ENCODE results near the gene BMAL1. TPM values are rescaled to one million over a fixed set of nuclear protein-coding genes. Genes with fewer than 3 reads are reported as not detected.

The BMAL1 gene
- total RNA-seq, 1 donor from 2014 or later, result 14.8 TPM

DNA sequence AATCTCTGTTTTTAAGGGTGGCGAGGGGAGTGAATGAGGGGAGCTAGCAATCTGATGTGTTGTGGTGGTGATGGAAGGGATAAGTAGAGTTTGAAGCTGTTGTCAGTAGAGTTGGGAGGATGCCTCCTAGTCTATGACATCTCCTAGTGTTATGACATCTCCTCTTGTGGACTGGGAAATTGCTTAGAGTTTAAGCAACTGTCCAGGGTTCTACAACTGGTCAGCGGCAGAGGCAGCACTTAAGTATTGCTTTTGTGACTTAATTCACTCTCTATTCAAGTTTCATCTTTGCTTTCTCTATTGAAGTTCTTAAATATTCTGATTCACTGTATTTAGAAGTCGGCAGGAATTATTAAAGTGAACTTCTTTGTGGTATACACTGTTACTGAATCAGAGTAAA is 13.8 kb downstream of the BMAL1 start:
- peaks cover 22% of the 10 kb centered on the region for H3K4me1 Mint-ChIP-seq (ENCODE audit: low read depth)
- no peaks in the 10 kb centered on the region for H3K36me3 Mint-ChIP-seq (ENCODE audit: low read depth)
- no peaks in the 10 kb centered on the region for H3K9me3 Mint-ChIP-seq (ENCODE audit: low read depth)
- no peak overlapping the region for H3K4me3 Mint-ChIP-seq (ENCODE audit: unreplicated experiment)
- no peak overlapping the region for H3K27ac Mint-ChIP-seq (ENCODE audit: unreplicated experiment)
- TF ChIP-seq, protein P1, sequence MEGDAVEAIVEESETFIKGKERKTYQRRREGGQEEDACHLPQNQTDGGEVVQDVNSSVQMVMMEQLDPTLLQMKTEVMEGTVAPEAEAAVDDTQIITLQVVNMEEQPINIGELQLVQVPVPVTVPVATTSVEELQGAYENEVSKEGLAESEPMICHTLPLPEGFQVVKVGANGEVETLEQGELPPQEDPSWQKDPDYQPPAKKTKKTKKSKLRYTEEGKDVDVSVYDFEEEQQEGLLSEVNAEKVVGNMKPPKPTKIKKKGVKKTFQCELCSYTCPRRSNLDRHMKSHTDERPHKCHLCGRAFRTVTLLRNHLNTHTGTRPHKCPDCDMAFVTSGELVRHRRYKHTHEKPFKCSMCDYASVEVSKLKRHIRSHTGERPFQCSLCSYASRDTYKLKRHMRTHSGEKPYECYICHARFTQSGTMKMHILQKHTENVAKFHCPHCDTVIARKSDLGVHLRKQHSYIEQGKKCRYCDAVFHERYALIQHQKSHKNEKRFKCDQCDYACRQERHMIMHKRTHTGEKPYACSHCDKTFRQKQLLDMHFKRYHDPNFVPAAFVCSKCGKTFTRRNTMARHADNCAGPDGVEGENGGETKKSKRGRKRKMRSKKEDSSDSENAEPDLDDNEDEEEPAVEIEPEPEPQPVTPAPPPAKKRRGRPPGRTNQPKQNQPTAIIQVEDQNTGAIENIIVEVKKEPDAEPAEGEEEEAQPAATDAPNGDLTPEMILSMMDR (IDR thresholded peaks at IDR 0.05), result no peak
- DNase-seq (ENCODE audit: low spot score), result no peak
- no peaks in the 10 kb centered on the region for H3K27me3 Mint-ChIP-seq (ENCODE audit: low read depth)

DNA sequence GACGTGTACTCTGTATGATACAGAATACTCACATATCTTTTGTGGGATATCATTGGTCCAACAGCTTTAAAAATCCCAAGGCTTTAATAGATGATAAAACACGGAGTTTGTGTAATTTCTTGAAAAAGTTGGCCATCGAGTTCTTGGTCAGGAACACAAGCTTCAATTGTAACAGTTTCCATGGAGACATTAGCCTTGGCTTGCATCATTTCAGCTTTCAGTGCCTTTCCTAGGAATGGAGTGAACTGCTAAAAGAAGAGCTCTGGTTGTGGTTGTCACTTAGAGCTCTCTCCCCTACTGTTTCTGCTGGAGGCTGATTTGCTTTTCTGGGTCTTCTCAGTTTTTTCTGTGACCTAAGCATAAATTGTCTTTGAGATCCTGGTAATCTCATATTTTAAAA is 14.2 kb downstream of the BMAL1 start:
- H3K4me1 Mint-ChIP-seq (ENCODE audit: low read depth), result peaks cover 20% of the 10 kb centered on the region
- H3K36me3 Mint-ChIP-seq (ENCODE audit: low read depth), result no peaks in the 10 kb centered on the region
- no peak overlapping the region for H3K27ac Mint-ChIP-seq (ENCODE audit: unreplicated experiment)
- H3K4me3 Mint-ChIP-seq (ENCODE audit: unreplicated experiment), result no peak overlapping the region
- no peaks in the 10 kb centered on the region for H3K27me3 Mint-ChIP-seq (ENCODE audit: low read depth)
- TF ChIP-seq, protein P1 (IDR thresholded peaks at IDR 0.05), result no peak
- DNase-seq (ENCODE audit: low spot score), result no peak
- no peaks in the 10 kb centered on the region for H3K9me3 Mint-ChIP-seq (ENCODE audit: low read depth)

- TF ChIP-seq, protein P1 (IDR thresholded peaks at IDR 0.05), result no peak
- no peaks in the 10 kb centered on the region for H3K9me3 Mint-ChIP-seq (ENCODE audit: low read depth)
- no peak overlapping the region for H3K27ac Mint-ChIP-seq (ENCODE audit: unreplicated experiment)
- no peak for DNase-seq (ENCODE audit: low spot score)
- H3K27me3 Mint-ChIP-seq (ENCODE audit: low read depth), result no peaks in the 10 kb centered on the region
- H3K4me1 Mint-ChIP-seq (ENCODE audit: low read depth), result peaks cover 13% of the 10 kb centered on the region
- no peaks in the 10 kb centered on the region for H3K36me3 Mint-ChIP-seq (ENCODE audit: low read depth)
- H3K4me3 Mint-ChIP-seq (ENCODE audit: unreplicated experiment), result no peak overlapping the region
These were observed 15.4 kb downstream of the BMAL1 start for GRCh38 chr11:13292970-13293369.

DNA sequence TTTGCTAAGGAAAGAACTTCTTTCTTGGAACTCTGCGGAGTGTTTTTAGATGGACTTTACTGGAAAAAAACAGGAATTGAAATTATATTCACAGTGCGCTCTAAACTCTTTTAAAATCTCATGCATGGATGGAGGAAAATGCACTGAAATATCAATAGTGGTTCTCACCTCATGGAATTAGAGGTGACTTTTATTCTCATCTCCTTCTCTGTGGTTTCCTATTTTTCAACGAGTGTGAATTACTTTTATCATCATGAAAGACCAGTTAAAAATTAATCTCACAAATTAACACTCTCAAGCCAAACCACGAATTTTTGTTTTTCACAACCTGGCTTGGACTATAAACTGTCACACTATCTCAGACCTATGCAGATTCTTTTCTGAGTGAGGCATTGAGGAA is 16.6 kb downstream of the BMAL1 start:
- no peaks in the 10 kb centered on the region for H3K36me3 Mint-ChIP-seq (ENCODE audit: low read depth)

GRCh38 chr11:13294771-13295579 is 17.4 kb downstream of the BMAL1 start:
- TF ChIP-seq, protein P1 (IDR thresholded peaks at IDR 0.05), result no peak
- DNase-seq (ENCODE audit: low spot score), result no peak
- no peaks in the 10 kb centered on the region for H3K9me3 Mint-ChIP-seq (ENCODE audit: low read depth)
- H3K27ac Mint-ChIP-seq (ENCODE audit: unreplicated experiment), result no peak overlapping the region
- no peak overlapping the region for H3K4me3 Mint-ChIP-seq (ENCODE audit: unreplicated experiment)
- H3K27me3 Mint-ChIP-seq (ENCODE audit: low read depth), result no peaks in the 10 kb centered on the region
- H3K4me1 Mint-ChIP-seq (ENCODE audit: low read depth), result no peaks in the 10 kb centered on the region
- no peaks in the 10 kb centered on the region for H3K36me3 Mint-ChIP-seq (ENCODE audit: low read depth)

More for the DNA sequence above, 16.6 kb downstream of the BMAL1 start:
- no peaks in the 10 kb centered on the region for H3K27me3 Mint-ChIP-seq (ENCODE audit: low read depth)
- H3K27ac Mint-ChIP-seq (ENCODE audit: unreplicated experiment), result no peak overlapping the region
- DNase-seq (ENCODE audit: low spot score), result no peak
- H3K4me1 Mint-ChIP-seq (ENCODE audit: low read depth), result peaks cover 1% of the 10 kb centered on the region
- TF ChIP-seq, protein P1 (IDR thresholded peaks at IDR 0.05), result no peak
- no peak overlapping the region for H3K4me3 Mint-ChIP-seq (ENCODE audit: unreplicated experiment)
- H3K9me3 Mint-ChIP-seq (ENCODE audit: low read depth), result no peaks in the 10 kb centered on the region

All from chondrocyte (in vitro differentiated cells).